Colonic mucosa (tissue), 4 donors: ENCODE data around the gene IFIT1. TPM values are rescaled to one million over a fixed set of nuclear protein-coding genes. Genes with fewer than 3 reads are reported as not detected.

Source experiments
- DNase-seq: peaks from one replicate; pipeline ENCODE4 v3.0.0-alpha.2; 2020
- H3K27ac ChIP-seq: fragments of 200-600 bp; one replicate; pipeline ENCODE4 v1.8.0; 2021
- H3K27me3 ChIP-seq: fragments of 200-600 bp; one replicate; pipeline ENCODE4 v1.8.0; 2021
- H3K36me3 ChIP-seq: fragments of 200-600 bp; one replicate; pipeline ENCODE4 v1.8.0; 2021
- H3K4me1 ChIP-seq: fragments of 200-600 bp; one replicate; pipeline ENCODE4 v1.8.0; 2021; ENCODE audit warnings: mild to moderate bottlenecking
- H3K4me3 ChIP-seq: fragments of 200-600 bp; one replicate; pipeline ENCODE4 v1.8.0; 2021
- H3K9ac ChIP-seq, 2 donors: one replicate each; pipeline ENCODE4 v1.7.0; 2013; ENCODE audit warnings: control low read depth in 2 of 2, low read depth in 2 of 2, low read length in 2 of 2
- H3K9me3 ChIP-seq: fragments of 200-600 bp; one replicate; pipeline ENCODE4 v1.8.0; 2021
- intact Hi-C: fragments of 100-400 bp; cut with DNase I; formaldehyde crosslinking; loops from one replicate; pipeline ENCODE4 v1.14.1; 2022
- total RNA-seq, 2 donors: library from RNA; stranded (reverse); fragmentation: NEBNext Ultra II Directional in 1 of 2; extraction: Animal tissue kit (Norgen Biotek cat#: 25700) in 1 of 2; gene quantifications; one replicate each; pipeline ENCODE4 v1.2.1, GENCODE V29; 2021
- TF ChIP-seq, protein P1 (sequence below): fragments of 200-600 bp; IDR thresholded peaks from one replicate; pipeline ENCODE4 v1.8.0; 2022; ENCODE audit warnings: antibody characterized with exemption, mild to moderate bottlenecking
- donor health status: healthy.
- donor health status: DM: no; HTN: no; CAD: no.
- donor health status: DM: no; HTN: no; CAD: no.

IFIT1 gene
- total RNA-seq, 2 donors from 2014 or later = 1.9 to 5.4 TPM

DNA sequence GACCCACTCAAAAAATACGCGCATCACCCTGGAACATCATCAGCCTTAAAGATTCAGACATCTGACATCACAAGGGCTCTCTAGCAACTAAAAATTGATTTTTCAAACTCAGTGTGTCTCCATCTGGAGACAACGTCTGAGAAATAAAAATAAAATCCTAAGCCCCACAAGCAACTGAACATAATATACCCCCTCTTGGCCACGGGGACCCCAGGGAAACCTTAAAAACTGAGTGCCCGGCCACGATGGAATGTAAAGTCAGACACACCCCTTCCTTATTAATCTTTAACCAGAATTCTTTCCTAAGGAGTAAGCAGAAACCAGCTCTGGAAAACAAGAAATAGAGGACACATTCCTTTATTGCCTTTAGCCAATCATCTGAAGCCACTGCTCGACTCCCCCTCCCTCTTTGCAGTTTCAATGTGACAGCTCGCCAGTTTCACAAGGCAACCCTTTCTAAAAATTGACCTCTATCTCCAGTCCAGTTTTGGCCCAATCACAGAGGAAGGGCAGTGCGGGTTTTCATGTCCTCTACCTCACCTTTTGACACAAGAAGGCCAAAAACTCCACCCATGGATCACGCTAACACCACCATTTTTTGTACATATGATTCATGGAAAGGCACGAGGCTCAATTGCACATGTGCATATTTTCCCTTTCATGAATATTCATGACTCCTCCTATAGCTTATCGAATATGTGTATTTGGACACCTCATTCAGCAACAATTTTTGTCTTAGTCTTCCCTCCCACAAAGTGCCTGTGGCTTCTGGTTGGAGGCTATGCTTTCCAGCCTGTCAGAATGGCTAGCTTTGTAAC is 40.4 kb upstream of the IFIT1 start:
- DNase-seq = peak; percentile 56
- Histone ChIP-seq H3K4me1 (peaks cover 10% of the 10 kb centered on the region), H3K9me3 (no peaks in the 10 kb centered on the region), H3K27me3 (no peaks in the 10 kb centered on the region), H3K4me3 (no peak overlapping the region), H3K27ac (peak overlapping the region; percentile 72), H3K36me3 (no peaks in the 10 kb centered on the region), H3K9ac (peak overlapping the region; percentile 1 to 14)
- intact Hi-C loops = no loop called here
- TF ChIP-seq, protein P1, sequence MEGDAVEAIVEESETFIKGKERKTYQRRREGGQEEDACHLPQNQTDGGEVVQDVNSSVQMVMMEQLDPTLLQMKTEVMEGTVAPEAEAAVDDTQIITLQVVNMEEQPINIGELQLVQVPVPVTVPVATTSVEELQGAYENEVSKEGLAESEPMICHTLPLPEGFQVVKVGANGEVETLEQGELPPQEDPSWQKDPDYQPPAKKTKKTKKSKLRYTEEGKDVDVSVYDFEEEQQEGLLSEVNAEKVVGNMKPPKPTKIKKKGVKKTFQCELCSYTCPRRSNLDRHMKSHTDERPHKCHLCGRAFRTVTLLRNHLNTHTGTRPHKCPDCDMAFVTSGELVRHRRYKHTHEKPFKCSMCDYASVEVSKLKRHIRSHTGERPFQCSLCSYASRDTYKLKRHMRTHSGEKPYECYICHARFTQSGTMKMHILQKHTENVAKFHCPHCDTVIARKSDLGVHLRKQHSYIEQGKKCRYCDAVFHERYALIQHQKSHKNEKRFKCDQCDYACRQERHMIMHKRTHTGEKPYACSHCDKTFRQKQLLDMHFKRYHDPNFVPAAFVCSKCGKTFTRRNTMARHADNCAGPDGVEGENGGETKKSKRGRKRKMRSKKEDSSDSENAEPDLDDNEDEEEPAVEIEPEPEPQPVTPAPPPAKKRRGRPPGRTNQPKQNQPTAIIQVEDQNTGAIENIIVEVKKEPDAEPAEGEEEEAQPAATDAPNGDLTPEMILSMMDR = no peak

DNA sequence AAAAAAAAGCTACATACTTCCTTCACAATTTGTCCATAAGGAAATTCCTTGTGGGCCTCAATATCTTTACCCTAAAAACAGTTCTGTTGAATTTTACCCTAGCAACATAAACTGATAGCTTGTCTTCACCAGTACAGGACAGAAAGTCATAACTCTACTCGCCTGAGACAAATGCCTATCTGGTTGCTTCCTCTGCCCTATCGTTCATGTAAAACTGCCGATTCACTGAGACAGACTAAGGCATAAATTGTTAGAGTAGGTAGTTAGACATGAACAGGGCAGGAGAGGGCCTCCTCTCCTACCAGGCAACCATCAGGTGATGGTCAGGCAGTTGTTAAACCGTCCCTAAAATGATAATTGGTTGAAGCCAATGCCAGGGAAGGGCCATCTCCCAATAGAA is 39.6 kb upstream of the IFIT1 start:
- no peak overlapping the region for H3K4me3 ChIP-seq
- DNase-seq = no peak
- no peaks in the 10 kb centered on the region for H3K27me3 ChIP-seq
- peaks cover 9% of the 10 kb centered on the region for H3K4me1 ChIP-seq
- intact Hi-C loops = no loop called here
- H3K36me3 ChIP-seq = no peaks in the 10 kb centered on the region
- no peaks in the 10 kb centered on the region for H3K9me3 ChIP-seq
- H3K27ac ChIP-seq = no peak overlapping the region
- TF ChIP-seq, protein P1 = no peak
- H3K9ac ChIP-seq = no peak overlapping the region

DNA sequence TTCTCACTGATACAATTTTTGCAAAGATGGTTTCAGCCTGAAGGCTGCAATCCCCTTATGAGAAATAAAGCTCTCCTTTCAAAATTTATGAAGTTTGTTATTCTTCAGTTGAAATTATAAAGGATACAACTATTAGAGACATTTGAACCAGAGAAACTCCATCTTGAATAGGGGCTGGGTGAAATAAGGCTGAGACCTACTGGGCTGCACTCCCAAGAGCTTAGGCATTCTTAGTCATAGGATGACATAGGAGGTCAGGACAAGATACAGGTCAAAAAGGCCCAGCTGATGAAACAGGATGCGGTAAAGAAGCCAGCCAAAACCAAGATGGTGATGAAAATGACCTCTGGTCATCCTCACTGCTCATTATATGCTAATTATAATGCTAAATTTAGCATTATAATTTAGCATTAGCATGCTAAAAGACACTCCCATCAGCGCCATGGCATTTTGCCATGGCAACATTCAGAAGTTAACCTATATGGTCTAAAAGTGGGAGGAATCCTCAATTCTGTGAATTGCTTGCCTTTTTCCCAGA is 37.0 kb upstream of the IFIT1 start:
- DNase-seq = no peak
- Histone ChIP-seq H3K9ac (no peak overlapping the region), H3K27me3 (no peaks in the 10 kb centered on the region), H3K27ac (no peak overlapping the region), H3K4me3 (no peak overlapping the region), H3K4me1 (peaks cover 3% of the 10 kb centered on the region), H3K9me3 (no peaks in the 10 kb centered on the region), H3K36me3 (no peaks in the 10 kb centered on the region)
- intact Hi-C loops = no loop called here
- TF ChIP-seq, protein P1 = no peak

DNA sequence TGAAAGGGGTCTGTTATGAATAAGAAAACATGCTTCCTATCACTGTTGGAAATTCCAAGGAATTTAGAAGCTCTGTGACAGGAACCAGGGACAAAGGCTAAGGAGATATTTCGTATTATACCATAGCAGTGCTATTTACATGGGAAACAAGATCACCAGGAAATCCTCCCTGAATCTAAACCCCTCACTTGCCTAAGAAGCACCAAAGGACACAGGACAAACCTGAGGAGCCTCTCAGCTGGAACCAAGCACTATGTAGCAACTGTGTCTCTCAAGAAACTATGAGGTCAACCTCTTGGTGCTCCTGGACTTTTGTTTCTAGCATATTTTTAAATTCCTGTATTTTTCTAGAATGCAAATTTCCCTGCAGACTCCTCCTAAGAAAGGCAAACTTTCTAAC is 35.3 kb upstream of the IFIT1 start:
- Histone ChIP-seq H3K4me1 (no peaks in the 10 kb centered on the region), H3K27me3 (no peaks in the 10 kb centered on the region), H3K27ac (no peak overlapping the region), H3K9ac (no peak overlapping the region), H3K9me3 (no peaks in the 10 kb centered on the region), H3K36me3 (no peaks in the 10 kb centered on the region), H3K4me3 (no peak overlapping the region)
- TF ChIP-seq, protein P1 = no peak
- DNase-seq = no peak
- intact Hi-C loops = no loop called here

DNA sequence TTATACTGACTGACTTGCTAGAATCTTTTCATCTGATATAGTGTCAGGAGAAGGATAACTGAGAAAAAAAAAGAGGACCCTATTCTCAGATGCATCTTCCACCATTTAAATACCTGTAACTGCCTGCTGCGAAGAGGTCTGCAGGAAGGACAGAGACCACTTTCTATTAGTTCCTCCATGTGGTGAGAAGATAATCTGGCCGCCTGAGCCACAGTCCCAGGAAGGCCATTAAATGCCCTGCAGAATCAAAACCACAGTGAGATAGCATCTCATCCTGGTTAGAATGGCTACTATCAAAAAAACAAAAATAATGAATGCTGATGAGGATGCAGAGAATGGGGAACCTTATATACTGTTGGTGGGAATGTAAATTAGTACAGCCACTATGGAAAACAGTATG is 34.4 kb upstream of the IFIT1 start:
- no peak overlapping the region for H3K4me3 ChIP-seq
- TF ChIP-seq, protein P1 = no peak

More for the DNA sequence above, 34.4 kb upstream of the IFIT1 start:
- H3K4me1 ChIP-seq = no peaks in the 10 kb centered on the region
- DNase-seq = no peak
- no peaks in the 10 kb centered on the region for H3K36me3 ChIP-seq
- intact Hi-C loops = no loop called here
- no peak overlapping the region for H3K9ac ChIP-seq
- no peaks in the 10 kb centered on the region for H3K27me3 ChIP-seq
- no peaks in the 10 kb centered on the region for H3K9me3 ChIP-seq
- H3K27ac ChIP-seq = no peak overlapping the region
